Liver (tissue), 3 donors: Measurements from ENCODE around the gene LRRC25.
A peak's percentile ranks its signal among the peaks of the same experiment; 100 is the strongest.

ENCODE experiments used
- CTCF ChIP-seq: fragments of 150-350 bp; IDR thresholded peaks from 2 replicates; pipeline ENCODE4 v1.5.1; 2017; ENCODE audit warnings: improper control_type of control experiment, low read depth, low read length; ENCODE audit not compliant: missing input control
- JUND ChIP-seq, 2 donors: IDR thresholded peaks; 2 replicates each; pipeline ENCODE4 v1.6.1; 2016; ENCODE audit warnings: antibody characterized with exemption in 2 of 2
- RAD21 ChIP-seq, 2 donors: IDR thresholded peaks; 2 replicates each; pipeline ENCODE4 v1.6.1; 2016; ENCODE audit warnings: antibody characterized with exemption in 2 of 2, mild to moderate bottlenecking in 2 of 2
- RXRA ChIP-seq, 2 donors: IDR thresholded peaks; 2 replicates each; pipeline ENCODE4 v1.6.1; 2017 to 2018; ENCODE audit warnings: antibody characterized with exemption in 2 of 2, mild to moderate bottlenecking in 1 of 2
- SP1 ChIP-seq: IDR thresholded peaks from 2 replicates; pipeline ENCODE4 v1.6.1; 2018; ENCODE audit warnings: antibody characterized with exemption, mild to moderate bottlenecking
- TAF1 ChIP-seq: conservative IDR thresholded peaks from 2 replicates; pipeline ENCODE4 v1.6.1; 2016; ENCODE audit warnings: antibody characterized with exemption, mild to moderate bottlenecking
- YY1 ChIP-seq: IDR thresholded peaks from 2 replicates; pipeline ENCODE4 v1.6.1; 2016; ENCODE audit warnings: antibody characterized with exemption, mild to moderate bottlenecking
- TF ChIP-seq, protein P1 (sequence below): IDR thresholded peaks from 2 replicates; pipeline ENCODE4 v1.6.1; 2016; ENCODE audit warnings: antibody characterized with exemption, mild to moderate bottlenecking
- donor health status: healthy.
- donor health status: healthy.

DNA sequence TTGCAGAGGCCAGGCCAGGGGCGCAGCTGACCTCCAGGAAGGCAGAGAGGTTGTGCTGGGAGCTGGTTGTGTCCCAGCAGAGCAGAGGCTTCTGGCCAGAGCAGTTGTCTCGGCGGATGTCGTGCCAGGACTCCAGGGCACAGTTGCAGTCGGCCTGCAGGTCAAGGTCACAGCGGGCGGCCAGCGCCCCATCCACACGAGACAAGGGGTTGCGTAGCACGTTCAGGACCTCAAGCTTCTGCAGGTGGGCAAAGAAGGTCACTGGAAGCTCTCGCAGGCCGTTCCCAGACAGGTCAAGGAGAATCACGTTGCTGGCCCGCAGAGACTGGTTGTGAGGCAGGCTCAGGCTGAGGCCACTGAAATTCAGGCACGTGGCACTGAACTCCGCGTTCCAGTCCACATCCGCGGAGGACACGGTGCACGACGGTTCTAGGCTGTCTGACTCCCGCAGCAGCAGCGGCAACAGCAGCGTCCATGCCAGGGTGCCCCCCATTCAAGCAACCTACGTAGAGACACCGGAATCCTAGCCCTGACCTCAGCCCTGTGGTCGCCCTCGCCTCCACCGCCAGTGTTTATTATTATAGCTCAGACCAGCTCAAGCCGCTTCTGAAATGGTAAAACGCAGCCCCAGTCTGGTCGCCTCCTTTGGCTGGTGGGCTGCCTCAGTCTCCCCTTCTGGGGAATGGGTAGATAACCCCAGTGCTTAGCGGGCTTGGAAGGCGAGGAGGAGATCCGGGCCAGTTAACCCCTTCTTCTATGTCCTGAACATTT lies 766 bp downstream of the LRRC25 start:
- no peak for TF ChIP-seq JUND (IDR thresholded peaks at IDR 0.05)
- TF ChIP-seq CTCF: no peak
- TF ChIP-seq, protein P1, sequence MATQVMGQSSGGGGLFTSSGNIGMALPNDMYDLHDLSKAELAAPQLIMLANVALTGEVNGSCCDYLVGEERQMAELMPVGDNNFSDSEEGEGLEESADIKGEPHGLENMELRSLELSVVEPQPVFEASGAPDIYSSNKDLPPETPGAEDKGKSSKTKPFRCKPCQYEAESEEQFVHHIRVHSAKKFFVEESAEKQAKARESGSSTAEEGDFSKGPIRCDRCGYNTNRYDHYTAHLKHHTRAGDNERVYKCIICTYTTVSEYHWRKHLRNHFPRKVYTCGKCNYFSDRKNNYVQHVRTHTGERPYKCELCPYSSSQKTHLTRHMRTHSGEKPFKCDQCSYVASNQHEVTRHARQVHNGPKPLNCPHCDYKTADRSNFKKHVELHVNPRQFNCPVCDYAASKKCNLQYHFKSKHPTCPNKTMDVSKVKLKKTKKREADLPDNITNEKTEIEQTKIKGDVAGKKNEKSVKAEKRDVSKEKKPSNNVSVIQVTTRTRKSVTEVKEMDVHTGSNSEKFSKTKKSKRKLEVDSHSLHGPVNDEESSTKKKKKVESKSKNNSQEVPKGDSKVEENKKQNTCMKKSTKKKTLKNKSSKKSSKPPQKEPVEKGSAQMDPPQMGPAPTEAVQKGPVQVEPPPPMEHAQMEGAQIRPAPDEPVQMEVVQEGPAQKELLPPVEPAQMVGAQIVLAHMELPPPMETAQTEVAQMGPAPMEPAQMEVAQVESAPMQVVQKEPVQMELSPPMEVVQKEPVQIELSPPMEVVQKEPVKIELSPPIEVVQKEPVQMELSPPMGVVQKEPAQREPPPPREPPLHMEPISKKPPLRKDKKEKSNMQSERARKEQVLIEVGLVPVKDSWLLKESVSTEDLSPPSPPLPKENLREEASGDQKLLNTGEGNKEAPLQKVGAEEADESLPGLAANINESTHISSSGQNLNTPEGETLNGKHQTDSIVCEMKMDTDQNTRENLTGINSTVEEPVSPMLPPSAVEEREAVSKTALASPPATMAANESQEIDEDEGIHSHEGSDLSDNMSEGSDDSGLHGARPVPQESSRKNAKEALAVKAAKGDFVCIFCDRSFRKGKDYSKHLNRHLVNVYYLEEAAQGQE: no peak
- peak; percentile 78 for TF ChIP-seq SP1
- TF ChIP-seq RXRA (IDR thresholded peaks at IDR 0.05): peak; percentile 91 to 94
- no peak for TF ChIP-seq TAF1
- TF ChIP-seq RAD21 (IDR thresholded peaks at IDR 0.05): no peak
- TF ChIP-seq YY1: no peak
